HCT116 (cell line): ENCODE results near the gene KIF26B. TPM values are rescaled to one million over a fixed set of nuclear protein-coding genes. Genes with fewer than 3 reads are reported as not detected.

Experiments used
- ATAC-seq: fragments of 200-7000 bp; cut with Tn5 transposase; 2 replicates; pipeline ENCODE4 v1.9.1; 2020; ENCODE audit warnings: mild to moderate bottlenecking, moderate library complexity
- BruUV-seq: library from RNA; stranded (reverse); fragments of 400-500 nt; replicated peaks from 2 replicates; lab custom pipeline; 2021; lab: Mats Ljungman, UMichigan
- CTCF ChIA-PET: fragments of 300-600 bp; sonication (Branson Sonifier 250); formaldehyde crosslinking; loops from one replicate; lab custom pipeline; 2021; ENCODE audit warnings: antibody characterized with exemption; lab: Charles Lee
- POLR2A ChIA-PET: fragments of 300-600, 350-600 bp; sonication (Branson Sonifier 250); formaldehyde crosslinking; loops from one replicate; lab custom pipeline; 2021; ENCODE audit warnings: antibody characterized with exemption; lab: Charles Lee
- RAD21 ChIA-PET, 2 experiments: fragments of 300-600 bp; sonication (Branson Sonifier 250); formaldehyde crosslinking; loops; one replicate each; lab custom pipeline; 2023; ENCODE audit warnings: low total read pairs in 2 of 2; ENCODE audit not compliant: uncharacterized antibody in 2 of 2, unreplicated experiment in 2 of 2, low non-redundant PET in 1 of 2; lab: Charles Lee
- DNase-seq: peaks from one replicate; pipeline ENCODE4 v3.0.0-alpha.2; 2010; ENCODE audit warnings: low read depth, low spot score
- H2AFZ ChIP-seq: fragments of 200-600 bp; shearing (Covaris generic), sonication (generic); 2 replicates; pipeline ENCODE4 v1.6.1; 2017; ENCODE audit warnings: low read depth, mixed run types, mixed read lengths, antibody characterized with exemption, low read length; ENCODE audit not compliant: poor library complexity, severe bottlenecking
- H3K27ac ChIP-seq: 2 replicates; pipeline ENCODE4 v1.5.1; 2012; ENCODE audit warnings: low read depth, low read length
- H3K27me3 ChIP-seq: fragments of 200-600 bp; sonication (generic); 2 replicates; pipeline ENCODE4 v1.6.1; 2016; ENCODE audit warnings: mixed run types, low read length, mixed read lengths; ENCODE audit not compliant: insufficient read depth
- H3K36me3 ChIP-seq, 2 experiments: fragments of 200-500 bp in 1 of 2; fragments of 200-600 bp in 1 of 2; sonication (Bioruptor generic) in 1 of 2; sonication (generic) in 1 of 2; 2 replicates each; pipeline versions ENCODE4 v1.5.1 to v1.6.1; 2014 to 2016; ENCODE audit warnings: low read length in 2 of 2, inconsistent platforms in 1 of 2, mixed read lengths in 1 of 2, mixed run types in 1 of 2; ENCODE audit not compliant: insufficient read depth in 2 of 2, control insufficient read depth in 1 of 2
- H3K4me1 ChIP-seq, 2 experiments: fragments of 200-600 bp in 1 of 2; sonication (generic) in 1 of 2; 2 replicates each; pipeline versions ENCODE4 v1.5.1 to v1.6.1; 2012 to 2017; ENCODE audit warnings: low read length in 2 of 2, inconsistent platforms in 1 of 2, mild to moderate bottlenecking in 1 of 2, mixed read lengths in 1 of 2, mixed run types in 1 of 2, moderate library complexity in 1 of 2; ENCODE audit not compliant: insufficient read depth in 2 of 2, control insufficient read depth in 1 of 2
- H3K4me2 ChIP-seq: fragments of 200-600 bp; sonication (generic); 2 replicates; pipeline ENCODE4 v1.6.1; 2017; ENCODE audit warnings: mixed run types, low read length, mixed read lengths
- H3K4me3 ChIP-seq, 2 experiments: fragments of 200-600 bp in 1 of 2; sonication (generic) in 1 of 2; replicated peaks in 1 of 2; 2 replicates each; pipeline ENCODE4 v1.5.1; 2011 to 2016; ENCODE audit warnings: low read length in 2 of 2, control low read depth in 1 of 2, low read depth in 1 of 2, mild to moderate bottlenecking in 1 of 2, mixed read lengths in 1 of 2, mixed run types in 1 of 2
- H3K79me2 ChIP-seq: fragments of 200-600 bp; sonication (generic); 2 replicates; pipeline ENCODE4 v1.6.1; 2017; ENCODE audit warnings: mild to moderate bottlenecking, mixed run types, low read length, moderate library complexity, mixed read lengths; ENCODE audit not compliant: insufficient read depth
- H3K9ac ChIP-seq: fragments of 200-600 bp; sonication (generic); 2 replicates; pipeline ENCODE4 v1.6.1; 2016; ENCODE audit warnings: low read length, mixed read lengths
- H3K9me2 ChIP-seq: fragments of 200-600 bp; sonication (generic), shearing (Covaris generic); 2 replicates; pipeline ENCODE4 v1.6.1; 2017; ENCODE audit warnings: mixed run types, mild to moderate bottlenecking, moderate library complexity; ENCODE audit not compliant: insufficient read depth
- H3K9me3 ChIP-seq, 2 experiments: fragments of 200-500 bp in 1 of 2; fragments of 200-600 bp in 1 of 2; sonication (Bioruptor generic) in 1 of 2; sonication (generic) in 1 of 2; 2 replicates each; pipeline ENCODE4 v1.6.1; 2014 to 2017; ENCODE audit warnings: low read length in 2 of 2, mixed read lengths in 2 of 2, inconsistent platforms in 1 of 2, low read depth in 1 of 2, mild to moderate bottlenecking in 1 of 2, mixed run types in 1 of 2, moderate library complexity in 1 of 2; ENCODE audit not compliant: control insufficient read depth in 1 of 2, insufficient read depth in 1 of 2
- H4K20me1 ChIP-seq: fragments of 200-600 bp; sonication (generic), shearing (Covaris generic); 2 replicates; pipeline ENCODE4 v1.6.1; 2017; ENCODE audit warnings: mixed run types, mild to moderate bottlenecking, moderate library complexity; ENCODE audit not compliant: insufficient read depth
- CBX3 ChIP-seq: IDR thresholded peaks from 2 replicates; pipeline ENCODE4 v1.6.1; 2012; ENCODE audit warnings: low read depth
- EGR1 ChIP-seq: IDR thresholded peaks from 2 replicates; pipeline ENCODE4 v1.6.1; 2012; ENCODE audit warnings: low read depth
- POLR2AphosphoS5 ChIP-seq: IDR thresholded peaks from 2 replicates; pipeline ENCODE4 v1.6.1; 2011; ENCODE audit warnings: mild to moderate bottlenecking, low read depth, low read length, moderate library complexity
- SP1 ChIP-seq: IDR thresholded peaks from 2 replicates; pipeline ENCODE4 v1.6.1; 2012; ENCODE audit warnings: low read depth
- YY1 ChIP-seq: IDR thresholded peaks from 2 replicates; pipeline ENCODE4 v1.6.1; 2011; ENCODE audit warnings: low read length, low read depth, moderate library complexity, mild to moderate bottlenecking; ENCODE audit not compliant: insufficient replicate concordance; ENCODE audit errors: extremely low read depth
- ZNF274 ChIP-seq: fragments of 200-500 bp; sonication (Bioruptor generic); IDR thresholded peaks from 2 replicates; pipeline ENCODE4 v1.6.1; 2014; ENCODE audit warnings: mild to moderate bottlenecking, low read depth, low read length, inconsistent platforms
- intact Hi-C: fragments of 100-400 bp; cut with micrococcal nuclease; formaldehyde crosslinking; loops from 2 replicates; pipeline ENCODE4 v1.10.0; 2022
- total RNA-seq: library from RNA; stranded (reverse); gene quantifications from one replicate; pipeline ENCODE4 v1.2.1, GENCODE V29; 2021; ENCODE audit not compliant: unreplicated experiment
- TF ChIP-seq, protein P1 (sequence below): IDR thresholded peaks from 2 replicates; pipeline ENCODE4 v1.6.1; 2012
- TF ChIP-seq, protein P2 (sequence below), 3 experiments: fragments of 200-600 bp in 1 of 3; sonication (generic) in 1 of 3; IDR thresholded peaks in 2 of 3; conservative IDR thresholded peaks in 1 of 3; 2 replicates each; pipeline ENCODE4 v1.5.1; 2012 to 2017; ENCODE audit warnings: low read depth in 2 of 3, low read length in 2 of 3, antibody characterized with exemption in 1 of 3, borderline replicate concordance in 1 of 3, control low read depth in 1 of 3, mild to moderate bottlenecking in 1 of 3, mixed read lengths in 1 of 3, mixed run types in 1 of 3, moderate library complexity in 1 of 3; ENCODE audit not compliant: insufficient read depth in 1 of 3

Gene KIF26B
- total RNA-seq, 1 experiment from 2014 or later, result 0.49 TPM

DNA sequence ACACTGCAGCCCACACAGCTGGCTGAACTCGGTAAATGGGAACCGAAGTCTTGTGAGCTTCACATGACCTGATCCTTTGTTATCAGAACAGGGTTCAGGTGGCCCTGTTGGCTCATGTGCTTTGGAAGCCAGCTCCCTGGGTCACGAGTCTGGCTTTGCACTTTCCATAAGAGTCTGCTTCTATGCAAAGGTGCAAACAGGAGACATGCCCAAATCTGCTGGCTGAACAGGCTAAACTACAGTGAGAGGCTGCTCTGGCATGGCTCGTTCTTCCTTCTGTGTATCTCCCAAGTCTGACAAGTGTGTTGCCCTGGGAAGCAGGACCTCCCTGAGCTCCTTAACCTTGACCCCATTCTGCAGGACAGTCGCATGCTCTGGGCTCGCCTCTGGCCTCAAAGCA is 549.6 kb downstream of the KIF26B start:
- Histone ChIP-seq H3K9me2 (no peaks in the 10 kb centered on the region), H3K4me3 (no peak overlapping the region), H3K36me3 (no peaks in the 10 kb centered on the region), H3K4me1 (peaks cover 3 to 6% of the 10 kb centered on the region in 2 experiments; a peak in 2 of 4 replicates), H3K27me3 (0 out of 2 replicates have a peak, but pooled peaks cover 7% of the 10 kb centered on the region), H2AFZ (no peak overlapping the region), H4K20me1 (no peaks in the 10 kb centered on the region), H3K79me2 (no peaks in the 10 kb centered on the region), H3K4me2 (no peak overlapping the region), H3K27ac (no peak overlapping the region)
- BruUV-seq, result no TSS peak
- intact Hi-C loops, result no loop called here
- POLR2A ChIA-PET, result no interaction called here
- RAD21 ChIA-PET, result no interaction called here
- CTCF ChIA-PET, result no interaction called here
- TF ChIP-seq, protein P1, sequence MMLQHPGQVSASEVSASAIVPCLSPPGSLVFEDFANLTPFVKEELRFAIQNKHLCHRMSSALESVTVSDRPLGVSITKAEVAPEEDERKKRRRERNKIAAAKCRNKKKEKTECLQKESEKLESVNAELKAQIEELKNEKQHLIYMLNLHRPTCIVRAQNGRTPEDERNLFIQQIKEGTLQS, result no peak
- TF ChIP-seq ZNF274 (no peak), YY1 (no peak), SP1 (no peak), EGR1 (no peak), POLR2AphosphoS5 (no peak), CBX3 (no peak)
- TF ChIP-seq, protein P2, sequence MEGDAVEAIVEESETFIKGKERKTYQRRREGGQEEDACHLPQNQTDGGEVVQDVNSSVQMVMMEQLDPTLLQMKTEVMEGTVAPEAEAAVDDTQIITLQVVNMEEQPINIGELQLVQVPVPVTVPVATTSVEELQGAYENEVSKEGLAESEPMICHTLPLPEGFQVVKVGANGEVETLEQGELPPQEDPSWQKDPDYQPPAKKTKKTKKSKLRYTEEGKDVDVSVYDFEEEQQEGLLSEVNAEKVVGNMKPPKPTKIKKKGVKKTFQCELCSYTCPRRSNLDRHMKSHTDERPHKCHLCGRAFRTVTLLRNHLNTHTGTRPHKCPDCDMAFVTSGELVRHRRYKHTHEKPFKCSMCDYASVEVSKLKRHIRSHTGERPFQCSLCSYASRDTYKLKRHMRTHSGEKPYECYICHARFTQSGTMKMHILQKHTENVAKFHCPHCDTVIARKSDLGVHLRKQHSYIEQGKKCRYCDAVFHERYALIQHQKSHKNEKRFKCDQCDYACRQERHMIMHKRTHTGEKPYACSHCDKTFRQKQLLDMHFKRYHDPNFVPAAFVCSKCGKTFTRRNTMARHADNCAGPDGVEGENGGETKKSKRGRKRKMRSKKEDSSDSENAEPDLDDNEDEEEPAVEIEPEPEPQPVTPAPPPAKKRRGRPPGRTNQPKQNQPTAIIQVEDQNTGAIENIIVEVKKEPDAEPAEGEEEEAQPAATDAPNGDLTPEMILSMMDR (IDR thresholded peaks at IDR 0.05 in 2 of 3, conservative IDR thresholded peaks at IDR 0.05 in 1 of 3; ENCODE audit: borderline replicate concordance in 1 of 3, insufficient read depth in 1 of 3, low read depth in 2 of 3, low read length in 2 of 3), result no peak
- TF ChIP-seq, all 23 proteins: peak for 0
- DNase-seq, result no peak
- Histone ChIP-seq H3K9ac (no peak overlapping the region), H3K9me3 (no peaks in the 10 kb centered on the region)
- ATAC-seq, result no peak
